Measurements from ENCODE around the gene PLAAT3. TPM values are rescaled to one million over a fixed set of nuclear protein-coding genes. Genes with fewer than 3 reads are reported as not detected.
"Not testable (repeated sequence)": the region's sequence is repeated elsewhere in the genome, so short reads cannot be mapped to it uniquely, and the experiment has no call there.

Gene PLAAT3
- total RNA-seq, 1 donor from 2014 or later: 70.3 TPM

DNA sequence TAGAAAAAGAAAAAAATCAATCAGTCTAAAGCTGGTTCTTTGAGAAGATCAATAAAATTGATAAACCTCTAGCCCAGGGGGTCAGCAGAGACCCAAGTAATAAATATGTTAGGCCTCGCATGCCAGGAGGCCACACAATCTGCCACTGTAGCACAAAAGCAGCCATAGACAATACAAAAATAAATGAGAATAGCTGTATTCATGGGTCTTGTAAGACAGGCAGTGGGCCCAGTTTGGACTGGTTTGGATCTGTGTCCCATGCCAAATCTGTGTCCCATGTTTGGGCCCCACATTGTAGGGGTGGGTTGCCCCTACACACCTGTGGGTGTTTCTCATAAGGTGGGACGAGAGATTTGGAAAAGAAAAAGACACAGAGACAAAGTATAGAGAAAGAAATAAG lies 84.2 kb downstream of the PLAAT3 start:
- TF ChIP-seq, protein P1, sequence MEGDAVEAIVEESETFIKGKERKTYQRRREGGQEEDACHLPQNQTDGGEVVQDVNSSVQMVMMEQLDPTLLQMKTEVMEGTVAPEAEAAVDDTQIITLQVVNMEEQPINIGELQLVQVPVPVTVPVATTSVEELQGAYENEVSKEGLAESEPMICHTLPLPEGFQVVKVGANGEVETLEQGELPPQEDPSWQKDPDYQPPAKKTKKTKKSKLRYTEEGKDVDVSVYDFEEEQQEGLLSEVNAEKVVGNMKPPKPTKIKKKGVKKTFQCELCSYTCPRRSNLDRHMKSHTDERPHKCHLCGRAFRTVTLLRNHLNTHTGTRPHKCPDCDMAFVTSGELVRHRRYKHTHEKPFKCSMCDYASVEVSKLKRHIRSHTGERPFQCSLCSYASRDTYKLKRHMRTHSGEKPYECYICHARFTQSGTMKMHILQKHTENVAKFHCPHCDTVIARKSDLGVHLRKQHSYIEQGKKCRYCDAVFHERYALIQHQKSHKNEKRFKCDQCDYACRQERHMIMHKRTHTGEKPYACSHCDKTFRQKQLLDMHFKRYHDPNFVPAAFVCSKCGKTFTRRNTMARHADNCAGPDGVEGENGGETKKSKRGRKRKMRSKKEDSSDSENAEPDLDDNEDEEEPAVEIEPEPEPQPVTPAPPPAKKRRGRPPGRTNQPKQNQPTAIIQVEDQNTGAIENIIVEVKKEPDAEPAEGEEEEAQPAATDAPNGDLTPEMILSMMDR (IDR thresholded peaks at IDR 0.05): no peak
- H3K36me3 ChIP-seq: no peaks in the 10 kb centered on the region
- ATAC-seq (no peak), DNase-seq (no peak)
- H3K4me3 ChIP-seq: no peak overlapping the region
- no peaks in the 10 kb centered on the region for H3K27me3 ChIP-seq
- peaks cover 17% of the 10 kb centered on the region for H3K4me1 ChIP-seq
- no peaks in the 10 kb centered on the region for H3K9me3 ChIP-seq
- intact Hi-C loops (cut with DNase I): no loop called here
- H3K27ac ChIP-seq: peak overlapping the region; percentile 51

DNA sequence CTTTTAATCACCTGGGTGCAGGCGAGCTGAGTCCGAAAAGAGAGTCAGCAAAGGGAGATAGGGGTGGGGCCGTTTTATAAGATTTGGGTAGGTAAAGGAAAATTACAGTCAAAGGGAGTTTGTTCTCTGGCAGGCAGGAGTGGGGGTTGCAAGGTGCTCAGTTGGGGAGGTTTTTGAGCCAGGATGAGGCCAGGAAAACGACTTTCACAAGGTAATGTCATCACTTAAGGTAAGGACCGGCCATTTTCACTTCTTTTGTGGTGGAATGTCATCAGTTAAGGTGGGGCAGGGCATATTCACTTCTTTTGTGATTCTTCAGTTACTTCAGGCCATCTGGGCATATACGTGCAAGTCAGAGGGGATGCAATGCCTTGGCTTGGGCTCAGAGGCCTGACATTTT lies 84.9 kb downstream of the PLAAT3 start:
- DNase-seq; intact Hi-C loops (cut with DNase I); ATAC-seq; H3K36me3 ChIP-seq; H3K27me3 ChIP-seq; H3K9me3 ChIP-seq; H3K4me3 ChIP-seq: not testable (repeated sequence)
- H3K27ac ChIP-seq: peak overlapping the region; percentile 68
- peaks cover 17% of the 10 kb centered on the region for H3K4me1 ChIP-seq

DNA sequence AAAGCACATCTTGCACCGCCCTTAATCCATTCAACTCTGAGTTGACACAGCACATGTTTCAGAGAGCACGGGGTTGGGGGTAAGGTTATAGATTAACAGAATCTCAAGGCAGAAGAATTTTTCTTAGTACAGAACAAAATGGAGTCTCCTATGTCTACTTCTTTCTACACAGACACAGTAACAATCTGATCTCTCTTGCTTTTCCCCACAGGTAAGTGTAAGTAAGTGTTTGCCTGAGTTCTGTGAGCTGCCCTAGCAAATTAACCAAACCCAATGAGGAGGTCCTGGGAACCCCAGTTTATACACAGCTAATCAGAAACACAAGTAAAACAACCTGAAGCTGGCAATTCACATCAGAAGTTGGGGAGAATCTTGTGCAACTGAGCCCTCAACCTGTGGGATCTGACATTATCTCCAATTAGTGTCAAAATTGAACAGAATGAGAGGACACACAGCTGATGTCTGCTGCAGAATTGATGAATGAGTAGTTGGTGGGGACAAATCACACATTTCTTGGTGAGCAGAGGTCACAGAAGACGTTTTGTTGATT lies 85.4 kb downstream of the PLAAT3 start:
- H3K27me3 ChIP-seq; intact Hi-C loops (cut with DNase I); DNase-seq; H3K4me3 ChIP-seq; H3K9me3 ChIP-seq; H3K36me3 ChIP-seq; ATAC-seq: not testable (repeated sequence)
- Histone ChIP-seq H3K4me1 (peaks cover 17% of the 10 kb centered on the region), H3K27ac (peak overlapping the region; percentile 68)

DNA sequence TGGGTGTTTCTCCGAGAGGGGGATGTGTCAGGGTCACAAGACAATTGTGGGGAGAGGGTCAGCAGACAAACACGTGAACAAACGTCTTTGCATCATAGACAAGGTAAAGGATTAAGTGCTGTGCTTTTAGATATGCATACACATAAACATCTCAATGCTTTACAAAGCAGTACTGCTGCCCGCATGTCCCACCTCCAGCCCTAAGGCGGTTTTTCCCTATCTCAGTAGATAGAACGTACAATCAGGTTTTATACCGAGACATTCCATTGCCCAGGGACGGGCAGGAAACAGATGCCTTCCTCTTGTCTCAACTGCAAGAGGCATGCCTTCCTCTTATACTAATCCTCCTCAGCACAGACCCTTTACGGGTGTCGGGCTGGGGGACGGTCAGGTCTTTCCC lies 86.1 kb downstream of the PLAAT3 start:
- H3K36me3 ChIP-seq; ATAC-seq; H3K9me3 ChIP-seq; H3K27me3 ChIP-seq; H3K4me3 ChIP-seq; DNase-seq; intact Hi-C loops (cut with DNase I): not testable (repeated sequence)
- peak overlapping the region; percentile 72 for H3K27ac ChIP-seq
- H3K4me1 ChIP-seq: peaks cover 17% of the 10 kb centered on the region

DNA sequence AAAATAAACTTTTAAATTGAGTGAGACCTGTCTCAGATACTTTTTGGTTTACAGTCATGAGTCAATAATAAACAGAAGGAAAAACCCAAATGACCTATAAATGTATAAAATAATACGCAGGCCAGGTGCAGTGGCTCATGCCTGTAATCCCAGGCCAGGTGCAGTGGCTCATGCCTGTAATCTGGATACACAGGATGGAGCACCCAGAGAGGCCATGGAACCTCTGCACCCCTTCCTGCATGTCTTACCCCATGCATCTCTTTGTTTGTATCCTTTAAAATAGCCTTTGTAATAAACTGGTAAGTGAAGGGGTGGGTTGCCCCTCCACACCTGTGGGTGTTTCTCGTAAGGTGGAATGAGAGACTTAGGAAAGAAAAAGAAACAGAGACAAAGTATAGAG lies 86.6 kb downstream of the PLAAT3 start:
- TF ChIP-seq, protein P1 (IDR thresholded peaks at IDR 0.05): no peak
- peak overlapping the region; percentile 72 for H3K27ac ChIP-seq
- intact Hi-C loops (cut with DNase I): no loop called here
- H3K36me3 ChIP-seq: no peaks in the 10 kb centered on the region
- H3K4me1 ChIP-seq: peaks cover 14% of the 10 kb centered on the region
- ATAC-seq (no peak), DNase-seq (no peak)
- no peaks in the 10 kb centered on the region for H3K9me3 ChIP-seq
- H3K27me3 ChIP-seq: no peaks in the 10 kb centered on the region
- H3K4me3 ChIP-seq: no peak overlapping the region

Other genes starting within 250 kb of the PLAAT3 start
- not detected for gene SLC22A9, start 244.6 kb downstream of the PLAAT3 start, total RNA-seq
- 3.6 TPM for gene PLAAT5, start 123.3 kb downstream of the PLAAT3 start, total RNA-seq
- gene LGALS12, start 108.3 kb downstream of the PLAAT3 start, total RNA-seq: 0.49 TPM
- gene PLAAT4, start 77.6 kb downstream of the PLAAT3 start, total RNA-seq: 185 TPM
- gene PLAAT2, start 51.1 kb downstream of the PLAAT3 start, total RNA-seq: 4.2 TPM
- gene ATL3, start 56.9 kb upstream of the PLAAT3 start, total RNA-seq: 78.6 TPM
- gene RTN3, start 67.1 kb upstream of the PLAAT3 start, total RNA-seq: 116 TPM
- 9.5 TPM for gene ZFTA, start 154.3 kb upstream of the PLAAT3 start, total RNA-seq
- 20.3 TPM for gene SPINDOC, start 199.0 kb upstream of the PLAAT3 start, total RNA-seq
- gene MARK2, start 224.7 kb upstream of the PLAAT3 start, total RNA-seq: 40.7 TPM

Measured in upper lobe of right lung (tissue), 1 donor.